SK-N-SH (cell line): Measurements from ENCODE around the gene TTYH3. TPM values are rescaled to one million over a fixed set of nuclear protein-coding genes. Genes with fewer than 3 reads are reported as not detected.

ENCODE experiments used
- CTCF ChIA-PET: fragments of 300-600, 350-600 bp; formaldehyde crosslinking; extraction: SDS; loops from one replicate; lab custom pipeline; 2021; lab: Yijun Ruan, JAX
- POLR2A ChIA-PET: fragments of 350-600 bp; sonication (Branson Sonifier 250); formaldehyde crosslinking; extraction: SDS; loops from one replicate; lab custom pipeline; 2020; ENCODE audit warnings: antibody characterized with exemption, inconsistent platforms; lab: Yijun Ruan, JAX
- DNase-seq: peaks from one replicate; pipeline ENCODE4 v3.0.0; 2012
- H2AFZ ChIP-seq: fragments of 200-600 bp; sonication (generic); 2 replicates; pipeline ENCODE4 v1.8.1; 2016; ENCODE audit warnings: antibody characterized with exemption, mild to moderate bottlenecking, low read depth
- H3F3A ChIP-seq: fragments of 200-600 bp; sonication (generic); replicated peaks from 2 replicates; pipeline ENCODE3; 2016; ENCODE audit warnings: antibody characterized with exemption, mild to moderate bottlenecking; ENCODE audit not compliant: insufficient read depth
- H3K27ac ChIP-seq, 2 experiments: fragments of 200-500 bp in 1 of 2; fragments of 200-600 bp in 1 of 2; sonication (Bioruptor generic) in 1 of 2; sonication (generic), shearing (Covaris generic) in 1 of 2; 2 replicates each; pipeline versions ENCODE4 v1.5.1 to v1.6.1; 2014 to 2016; ENCODE audit warnings: low read depth in 2 of 2, inconsistent platforms in 1 of 2, low read length in 1 of 2, mild to moderate bottlenecking in 1 of 2, mixed read lengths in 1 of 2
- H3K27me3 ChIP-seq: fragments of 200-600 bp; sonication (generic), shearing (Covaris generic); 2 replicates; pipeline ENCODE4 v1.6.1; 2016; ENCODE audit warnings: mixed run types; ENCODE audit not compliant: insufficient read depth
- H3K36me3 ChIP-seq, 2 experiments: fragments of 200-500 bp in 1 of 2; fragments of 200-600 bp in 1 of 2; sonication (Bioruptor generic) in 1 of 2; sonication (generic) in 1 of 2; replicated peaks in 1 of 2; 2 replicates each; pipeline versions ENCODE3 to v1.5.1; 2014 to 2016; ENCODE audit warnings: low read length in 1 of 2, mild to moderate bottlenecking in 1 of 2; ENCODE audit not compliant: insufficient read depth in 2 of 2, control insufficient read depth in 1 of 2
- H3K4me1 ChIP-seq, 2 experiments: fragments of 200-500 bp in 1 of 2; fragments of 200-600 bp in 1 of 2; sonication (Bioruptor generic) in 1 of 2; sonication (generic), shearing (Covaris generic) in 1 of 2; 2 replicates each; pipeline versions ENCODE4 v1.5.1 to v1.6.1; 2014 to 2016; ENCODE audit warnings: low read depth in 1 of 2, low read length in 1 of 2, mixed run types in 1 of 2; ENCODE audit not compliant: insufficient read depth in 2 of 2, control insufficient read depth in 1 of 2
- H3K4me2 ChIP-seq: fragments of 200-600 bp; sonication (generic), shearing (Covaris generic); 2 replicates; pipeline ENCODE4 v1.6.1; 2017; ENCODE audit warnings: mixed run types
- H3K4me3 ChIP-seq, 2 experiments: fragments of 200-500 bp in 1 of 2; fragments of 200-600 bp in 1 of 2; sonication (Bioruptor generic) in 1 of 2; sonication (generic), shearing (Covaris generic) in 1 of 2; 2 replicates each; pipeline versions ENCODE4 v1.5.1 to v1.8.1; 2014 to 2016; ENCODE audit warnings: low read depth in 2 of 2, inconsistent platforms in 1 of 2, low read length in 1 of 2, mild to moderate bottlenecking in 1 of 2, mixed read lengths in 1 of 2, moderate library complexity in 1 of 2
- H3K79me2 ChIP-seq: fragments of 200-600 bp; sonication (generic); 2 replicates; pipeline ENCODE4 v1.8.1; 2017; ENCODE audit warnings: mild to moderate bottlenecking; ENCODE audit not compliant: insufficient read depth
- H3K9ac ChIP-seq: fragments of 200-600 bp; sonication (generic); 2 replicates; pipeline ENCODE4 v1.6.1; 2017; ENCODE audit warnings: mixed run types
- H3K9me2 ChIP-seq: fragments of 200-600 bp; sonication (generic); 2 replicates; pipeline ENCODE4 v1.6.1; 2017; ENCODE audit warnings: mixed run types
- H3K9me3 ChIP-seq: fragments of 200-600 bp; sonication (generic); 2 replicates; pipeline ENCODE4 v1.6.1; 2017; ENCODE audit warnings: mixed run types, mild to moderate bottlenecking, moderate library complexity
- H4K20me1 ChIP-seq: fragments of 200-600 bp; sonication (generic); 2 replicates; pipeline ENCODE4 v1.6.1; 2017; ENCODE audit warnings: mild to moderate bottlenecking, mixed run types; ENCODE audit not compliant: insufficient read depth
- EP300 ChIP-seq, 2 experiments: IDR thresholded peaks; 2 replicates each; pipeline versions ENCODE4 v1.4.0 to v1.6.1; 2012; ENCODE audit warnings: borderline replicate concordance in 1 of 2, low read depth in 1 of 2, low read length in 1 of 2
- EZH2phosphoT487 ChIP-seq: fragments of 200-600 bp; sonication (generic); IDR thresholded peaks from 2 replicates; pipeline ENCODE4 v1.6.1; 2017; ENCODE audit warnings: low read depth, mixed run types, mild to moderate bottlenecking, antibody characterized with exemption, moderate library complexity, borderline replicate concordance
- NFIC ChIP-seq: IDR thresholded peaks from 2 replicates; pipeline ENCODE4 v1.4.0; 2012; ENCODE audit warnings: borderline replicate concordance
- NRF1 ChIP-seq: IDR thresholded peaks from 2 replicates; pipeline ENCODE4 v1.6.1; 2012; ENCODE audit warnings: low read depth, mild to moderate bottlenecking, low read length
- POLR2AphosphoS5 ChIP-seq: IDR thresholded peaks from 2 replicates; pipeline ENCODE4 v1.6.1; 2012; ENCODE audit warnings: low read depth, low read length
- RCOR1 ChIP-seq: fragments of 150-350 bp; IDR thresholded peaks from 2 replicates; pipeline ENCODE4 v1.6.1; 2017; ENCODE audit warnings: antibody characterized with exemption, low read length
- RFX5 ChIP-seq: IDR thresholded peaks from 2 replicates; pipeline ENCODE4 v1.6.1; 2012; ENCODE audit warnings: mild to moderate bottlenecking, improper control_type of control experiment, low read length
- SMC3 ChIP-seq: IDR thresholded peaks from 2 replicates; pipeline ENCODE4 v1.6.1; 2012; ENCODE audit warnings: low read depth, low read length, improper control_type of control experiment
- TCF12 ChIP-seq: IDR thresholded peaks from 2 replicates; pipeline ENCODE4 v1.4.0; 2012
- WGBS: methylation state at CpG from one replicate; pipeline ENCODE4 v1.1.6; 2017; ENCODE audit warnings: low lambda C conversion rate; 5-methylcytosine and 5-hydroxymethylcytosine counted together
- polyA plus RNA-seq, 3 experiments: library from polyadenylated mRNA; depleted of rRNA; stranded (reverse); fragments of >200 nt; gene quantifications; 2 replicates each; pipeline ENCODE4 v1.2.3, GENCODE V29; 2012
- TF ChIP-seq, protein P1 (sequence below): fragments of 200-600 bp; sonication (generic); IDR thresholded peaks from 2 replicates; pipeline ENCODE4 v1.6.1; 2017; ENCODE audit warnings: antibody characterized with exemption, mild to moderate bottlenecking, moderate library complexity
- TF ChIP-seq, protein P2 (sequence below): IDR thresholded peaks from 2 replicates; pipeline ENCODE4 v1.6.1; 2012; ENCODE audit warnings: mild to moderate bottlenecking, low read depth, low read length, moderate library complexity
- TF ChIP-seq, protein P3 (sequence below): fragments of 150-350 bp; IDR thresholded peaks from 2 replicates; pipeline ENCODE4 v1.6.1; 2016; ENCODE audit warnings: mild to moderate bottlenecking, low read depth, low read length
- TF ChIP-seq, protein P4 (sequence below): IDR thresholded peaks from 2 replicates; pipeline ENCODE4 v1.4.0; 2012; ENCODE audit warnings: low read depth, borderline replicate concordance
- TF ChIP-seq, protein P5 (sequence below): IDR thresholded peaks from 2 replicates; pipeline ENCODE4; 2012
- TF ChIP-seq, protein P6 (sequence below): IDR thresholded peaks from 2 replicates; pipeline ENCODE4 v1.4.0; 2012; ENCODE audit warnings: low read depth, borderline replicate concordance

TTYH3 gene
- polyA plus RNA-seq, 1 of the 3 experiments (the other 2 are of a cell fraction) = 105 TPM

DNA sequence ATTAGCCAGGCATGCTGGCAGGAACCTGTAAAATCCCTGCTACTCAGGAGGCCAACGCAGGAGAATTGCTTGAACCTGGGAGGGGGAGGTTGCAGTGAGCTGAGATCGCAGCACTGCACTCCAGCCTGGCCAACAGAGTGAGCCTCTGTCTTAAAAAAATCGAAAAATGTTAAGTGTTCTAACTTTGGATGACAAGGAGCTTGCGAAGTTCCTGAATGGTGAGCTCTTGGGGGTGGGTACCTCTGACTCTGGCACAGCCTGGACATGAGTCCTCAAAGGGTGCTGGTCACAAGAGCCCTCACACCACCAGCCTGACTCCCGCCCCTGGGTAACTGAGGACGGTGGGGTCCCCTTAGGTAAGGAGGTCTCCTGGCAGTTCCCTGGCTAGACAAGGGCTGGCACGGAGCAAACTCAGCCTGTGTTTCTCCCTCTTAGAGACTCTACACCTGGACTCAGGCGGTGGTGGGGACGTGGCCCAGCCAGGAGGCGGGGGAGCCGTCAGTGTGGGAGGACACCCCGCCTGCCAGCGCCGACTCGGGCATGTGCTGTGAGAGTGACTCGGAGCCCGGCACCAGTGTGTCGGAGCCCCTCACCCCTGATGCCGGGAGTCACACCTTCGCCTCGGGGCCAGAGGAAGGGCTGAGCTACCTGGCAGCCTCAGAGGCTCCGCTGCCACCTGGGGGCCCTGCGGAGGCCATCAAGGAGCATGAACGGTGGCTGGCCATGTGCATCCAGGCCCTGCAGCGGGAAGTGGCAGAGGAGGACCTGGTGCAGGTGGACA is 80.3 kb downstream of the TTYH3 start:
- H3K36me3 ChIP-seq = peaks cover 0 to 10% of the 10 kb centered on the region in 2 experiments
- H3K4me1 ChIP-seq = peaks cover 0 to 18% of the 10 kb centered on the region in 2 experiments; a peak in 1 of 4 replicates
- WGBS = 90% methylated on average over 25 of the region's 25 CpGs
- H3K9me2 ChIP-seq = no peaks in the 10 kb centered on the region
- no peaks in the 10 kb centered on the region for H3K9me3 ChIP-seq
- H3K27ac ChIP-seq = no peak overlapping the region
- no peak for TF ChIP-seq RCOR1
- TF ChIP-seq NFIC = no peak
- no peak for TF ChIP-seq TCF12
- TF ChIP-seq, protein P1, sequence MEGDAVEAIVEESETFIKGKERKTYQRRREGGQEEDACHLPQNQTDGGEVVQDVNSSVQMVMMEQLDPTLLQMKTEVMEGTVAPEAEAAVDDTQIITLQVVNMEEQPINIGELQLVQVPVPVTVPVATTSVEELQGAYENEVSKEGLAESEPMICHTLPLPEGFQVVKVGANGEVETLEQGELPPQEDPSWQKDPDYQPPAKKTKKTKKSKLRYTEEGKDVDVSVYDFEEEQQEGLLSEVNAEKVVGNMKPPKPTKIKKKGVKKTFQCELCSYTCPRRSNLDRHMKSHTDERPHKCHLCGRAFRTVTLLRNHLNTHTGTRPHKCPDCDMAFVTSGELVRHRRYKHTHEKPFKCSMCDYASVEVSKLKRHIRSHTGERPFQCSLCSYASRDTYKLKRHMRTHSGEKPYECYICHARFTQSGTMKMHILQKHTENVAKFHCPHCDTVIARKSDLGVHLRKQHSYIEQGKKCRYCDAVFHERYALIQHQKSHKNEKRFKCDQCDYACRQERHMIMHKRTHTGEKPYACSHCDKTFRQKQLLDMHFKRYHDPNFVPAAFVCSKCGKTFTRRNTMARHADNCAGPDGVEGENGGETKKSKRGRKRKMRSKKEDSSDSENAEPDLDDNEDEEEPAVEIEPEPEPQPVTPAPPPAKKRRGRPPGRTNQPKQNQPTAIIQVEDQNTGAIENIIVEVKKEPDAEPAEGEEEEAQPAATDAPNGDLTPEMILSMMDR = no peak
- TF ChIP-seq, protein P2, sequence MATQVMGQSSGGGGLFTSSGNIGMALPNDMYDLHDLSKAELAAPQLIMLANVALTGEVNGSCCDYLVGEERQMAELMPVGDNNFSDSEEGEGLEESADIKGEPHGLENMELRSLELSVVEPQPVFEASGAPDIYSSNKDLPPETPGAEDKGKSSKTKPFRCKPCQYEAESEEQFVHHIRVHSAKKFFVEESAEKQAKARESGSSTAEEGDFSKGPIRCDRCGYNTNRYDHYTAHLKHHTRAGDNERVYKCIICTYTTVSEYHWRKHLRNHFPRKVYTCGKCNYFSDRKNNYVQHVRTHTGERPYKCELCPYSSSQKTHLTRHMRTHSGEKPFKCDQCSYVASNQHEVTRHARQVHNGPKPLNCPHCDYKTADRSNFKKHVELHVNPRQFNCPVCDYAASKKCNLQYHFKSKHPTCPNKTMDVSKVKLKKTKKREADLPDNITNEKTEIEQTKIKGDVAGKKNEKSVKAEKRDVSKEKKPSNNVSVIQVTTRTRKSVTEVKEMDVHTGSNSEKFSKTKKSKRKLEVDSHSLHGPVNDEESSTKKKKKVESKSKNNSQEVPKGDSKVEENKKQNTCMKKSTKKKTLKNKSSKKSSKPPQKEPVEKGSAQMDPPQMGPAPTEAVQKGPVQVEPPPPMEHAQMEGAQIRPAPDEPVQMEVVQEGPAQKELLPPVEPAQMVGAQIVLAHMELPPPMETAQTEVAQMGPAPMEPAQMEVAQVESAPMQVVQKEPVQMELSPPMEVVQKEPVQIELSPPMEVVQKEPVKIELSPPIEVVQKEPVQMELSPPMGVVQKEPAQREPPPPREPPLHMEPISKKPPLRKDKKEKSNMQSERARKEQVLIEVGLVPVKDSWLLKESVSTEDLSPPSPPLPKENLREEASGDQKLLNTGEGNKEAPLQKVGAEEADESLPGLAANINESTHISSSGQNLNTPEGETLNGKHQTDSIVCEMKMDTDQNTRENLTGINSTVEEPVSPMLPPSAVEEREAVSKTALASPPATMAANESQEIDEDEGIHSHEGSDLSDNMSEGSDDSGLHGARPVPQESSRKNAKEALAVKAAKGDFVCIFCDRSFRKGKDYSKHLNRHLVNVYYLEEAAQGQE = no peak
- TF ChIP-seq, protein P3, sequence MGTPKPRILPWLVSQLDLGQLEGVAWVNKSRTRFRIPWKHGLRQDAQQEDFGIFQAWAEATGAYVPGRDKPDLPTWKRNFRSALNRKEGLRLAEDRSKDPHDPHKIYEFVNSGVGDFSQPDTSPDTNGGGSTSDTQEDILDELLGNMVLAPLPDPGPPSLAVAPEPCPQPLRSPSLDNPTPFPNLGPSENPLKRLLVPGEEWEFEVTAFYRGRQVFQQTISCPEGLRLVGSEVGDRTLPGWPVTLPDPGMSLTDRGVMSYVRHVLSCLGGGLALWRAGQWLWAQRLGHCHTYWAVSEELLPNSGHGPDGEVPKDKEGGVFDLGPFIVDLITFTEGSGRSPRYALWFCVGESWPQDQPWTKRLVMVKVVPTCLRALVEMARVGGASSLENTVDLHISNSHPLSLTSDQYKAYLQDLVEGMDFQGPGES = no peak
- CTCF ChIA-PET = interaction anchor here (0.9 to 8.6 kb wide), 4 partner anchors 12 to 153 kb away, joined by 3 to 94 read pairs (median 30); no protein-coding TSS in a partner anchor
- no peaks in the 10 kb centered on the region for H3K79me2 ChIP-seq
- H4K20me1 ChIP-seq = no peaks in the 10 kb centered on the region
- POLR2A ChIA-PET = no interaction called here
- no peak for DNase-seq
- H2AFZ ChIP-seq = no peak overlapping the region
- no peak overlapping the region for H3K4me3 ChIP-seq
- H3K27me3 ChIP-seq = no peaks in the 10 kb centered on the region
- H3K4me2 ChIP-seq = no peak overlapping the region
- no peak overlapping the region for H3K9ac ChIP-seq
- no peaks in the 10 kb centered on the region for H3F3A ChIP-seq

DNA sequence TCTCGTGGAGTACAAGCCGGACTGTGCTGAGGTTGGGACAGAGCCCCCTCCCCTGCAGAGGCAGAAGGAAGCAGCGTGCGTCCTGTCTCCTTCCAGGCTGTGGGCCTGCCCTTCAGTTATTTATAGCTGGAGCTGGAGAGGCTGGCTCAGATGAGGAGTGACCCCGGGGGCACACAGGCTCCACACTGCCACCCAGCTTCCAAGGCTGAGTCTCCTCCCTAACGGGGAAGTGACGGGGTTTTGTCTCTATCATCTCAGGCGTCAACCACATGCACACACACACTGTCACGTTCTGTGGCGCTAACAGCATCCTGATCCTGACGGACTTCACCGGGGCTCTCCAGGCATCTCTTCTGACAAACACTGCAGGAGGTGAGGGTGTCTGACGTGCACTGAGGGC is 81.6 kb downstream of the TTYH3 start:
- POLR2A ChIA-PET = no interaction called here
- no peaks in the 10 kb centered on the region for H3K79me2 ChIP-seq
- no peak for TF ChIP-seq POLR2AphosphoS5
- no peak for TF ChIP-seq NRF1
- TF ChIP-seq EP300 (IDR thresholded peaks at IDR 0.05; ENCODE audit: borderline replicate concordance in 1 of 2, low read depth in 1 of 2, low read length in 1 of 2) = no peak
- no peak for TF ChIP-seq EZH2phosphoT487
- TF ChIP-seq, protein P4, sequence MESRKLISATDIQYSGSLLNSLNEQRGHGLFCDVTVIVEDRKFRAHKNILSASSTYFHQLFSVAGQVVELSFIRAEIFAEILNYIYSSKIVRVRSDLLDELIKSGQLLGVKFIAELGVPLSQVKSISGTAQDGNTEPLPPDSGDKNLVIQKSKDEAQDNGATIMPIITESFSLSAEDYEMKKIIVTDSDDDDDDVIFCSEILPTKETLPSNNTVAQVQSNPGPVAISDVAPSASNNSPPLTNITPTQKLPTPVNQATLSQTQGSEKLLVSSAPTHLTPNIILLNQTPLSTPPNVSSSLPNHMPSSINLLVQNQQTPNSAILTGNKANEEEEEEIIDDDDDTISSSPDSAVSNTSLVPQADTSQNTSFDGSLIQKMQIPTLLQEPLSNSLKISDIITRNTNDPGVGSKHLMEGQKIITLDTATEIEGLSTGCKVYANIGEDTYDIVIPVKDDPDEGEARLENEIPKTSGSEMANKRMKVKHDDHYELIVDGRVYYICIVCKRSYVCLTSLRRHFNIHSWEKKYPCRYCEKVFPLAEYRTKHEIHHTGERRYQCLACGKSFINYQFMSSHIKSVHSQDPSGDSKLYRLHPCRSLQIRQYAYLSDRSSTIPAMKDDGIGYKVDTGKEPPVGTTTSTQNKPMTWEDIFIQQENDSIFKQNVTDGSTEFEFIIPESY = no peak
- TF ChIP-seq RFX5 = no peak
- TF ChIP-seq, protein P5, sequence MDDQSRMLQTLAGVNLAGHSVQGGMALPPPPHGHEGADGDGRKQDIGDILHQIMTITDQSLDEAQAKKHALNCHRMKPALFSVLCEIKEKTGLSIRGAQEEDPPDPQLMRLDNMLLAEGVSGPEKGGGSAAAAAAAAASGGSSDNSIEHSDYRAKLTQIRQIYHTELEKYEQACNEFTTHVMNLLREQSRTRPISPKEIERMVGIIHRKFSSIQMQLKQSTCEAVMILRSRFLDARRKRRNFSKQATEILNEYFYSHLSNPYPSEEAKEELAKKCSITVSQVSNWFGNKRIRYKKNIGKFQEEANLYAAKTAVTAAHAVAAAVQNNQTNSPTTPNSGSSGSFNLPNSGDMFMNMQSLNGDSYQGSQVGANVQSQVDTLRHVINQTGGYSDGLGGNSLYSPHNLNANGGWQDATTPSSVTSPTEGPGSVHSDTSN = no peak
- no peak for TF ChIP-seq SMC3
- TF ChIP-seq, protein P6, sequence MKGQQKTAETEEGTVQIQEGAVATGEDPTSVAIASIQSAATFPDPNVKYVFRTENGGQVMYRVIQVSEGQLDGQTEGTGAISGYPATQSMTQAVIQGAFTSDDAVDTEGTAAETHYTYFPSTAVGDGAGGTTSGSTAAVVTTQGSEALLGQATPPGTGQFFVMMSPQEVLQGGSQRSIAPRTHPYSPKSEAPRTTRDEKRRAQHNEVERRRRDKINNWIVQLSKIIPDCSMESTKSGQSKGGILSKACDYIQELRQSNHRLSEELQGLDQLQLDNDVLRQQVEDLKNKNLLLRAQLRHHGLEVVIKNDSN = no peak
- TF ChIP-seq RCOR1 = no peak

More for the DNA sequence above, 81.6 kb downstream of the TTYH3 start:
- H3K27ac ChIP-seq = no peak overlapping the region
- H3K27me3 ChIP-seq = no peaks in the 10 kb centered on the region
- H3K4me2 ChIP-seq = no peak overlapping the region
- H3F3A ChIP-seq = no peaks in the 10 kb centered on the region
- DNase-seq = peak; percentile 73
- peaks cover 4 to 21% of the 10 kb centered on the region in 2 experiments for H3K36me3 ChIP-seq
- H4K20me1 ChIP-seq = no peaks in the 10 kb centered on the region
- no peak overlapping the region for H3K4me3 ChIP-seq
- 81% methylated on average over 13 of the region's 13 CpGs for WGBS
- H3K9me3 ChIP-seq = no peaks in the 10 kb centered on the region
- H3K4me1 ChIP-seq = peaks cover 0 to 31% of the 10 kb centered on the region in 2 experiments; a peak in 1 of 4 replicates
- H3K9me2 ChIP-seq = no peaks in the 10 kb centered on the region
- H2AFZ ChIP-seq = no peak overlapping the region
- CTCF ChIA-PET = interaction anchor here (1.1 to 8.6 kb wide), 6 partner anchors 11 to 245 kb away, joined by 3 to 94 read pairs (median 26); no protein-coding TSS in a partner anchor
- no peak overlapping the region for H3K9ac ChIP-seq
